ENCODE measurements around the gene ESPNL.
"Not testable (repeated sequence)": the region's sequence is repeated elsewhere in the genome, so short reads cannot be mapped to it uniquely, and the experiment has no call there.

The ESPNL gene

DNA sequence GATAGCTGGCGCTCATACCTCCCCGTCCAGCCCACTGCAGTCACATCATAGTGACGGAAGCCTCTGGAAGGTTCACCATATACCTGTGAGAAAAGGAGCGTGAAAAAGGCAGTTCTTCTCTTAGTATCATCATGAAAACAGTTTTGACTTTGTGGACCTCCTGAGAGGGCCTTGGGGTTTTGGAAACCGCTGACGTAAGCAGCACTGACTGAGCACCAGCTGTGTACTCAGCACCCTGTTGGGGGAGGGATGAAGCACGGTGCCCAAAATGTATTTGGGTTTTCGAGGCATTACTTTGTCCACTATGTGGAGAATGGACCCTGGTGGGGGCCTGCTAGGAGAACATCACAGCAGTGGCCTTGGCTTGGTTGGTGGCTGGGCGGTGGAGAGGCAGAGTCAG lies 33.9 kb upstream of the ESPNL start:
- H3K4me1 Mint-ChIP-seq, result peaks cover 83% of the 10 kb centered on the region
- ATAC-seq, result no peak

GRCh38 chr2:238066718-238067117 lies 33.4 kb upstream of the ESPNL start:
- peak; percentile 73 for ATAC-seq
- Mint-ChIP-seq H3K9me3 (peaks cover 17 to 23% of the 10 kb centered on the region in 2 donors), H3K27ac (peak overlapping the region; percentile 10 to 89), H3K4me1 (peaks cover 82% of the 10 kb centered on the region), H3K4me3 (peak overlapping the region; percentile 23 to 24)
- DNase-seq, result peak; percentile 15 to 62
- not testable (repeated sequence) for H3K27me3 Mint-ChIP-seq

More for the DNA sequence above, 33.9 kb upstream of the ESPNL start:
- DNase-seq, result no peak
- Mint-ChIP-seq H3K4me3 (peak overlapping the region; percentile 23 to 24), H3K9me3 (peaks cover 17 to 23% of the 10 kb centered on the region in 2 donors), H3K27me3 (no peaks in the 10 kb centered on the region), H3K27ac (peak overlapping the region; percentile 49 to 89)

DNA sequence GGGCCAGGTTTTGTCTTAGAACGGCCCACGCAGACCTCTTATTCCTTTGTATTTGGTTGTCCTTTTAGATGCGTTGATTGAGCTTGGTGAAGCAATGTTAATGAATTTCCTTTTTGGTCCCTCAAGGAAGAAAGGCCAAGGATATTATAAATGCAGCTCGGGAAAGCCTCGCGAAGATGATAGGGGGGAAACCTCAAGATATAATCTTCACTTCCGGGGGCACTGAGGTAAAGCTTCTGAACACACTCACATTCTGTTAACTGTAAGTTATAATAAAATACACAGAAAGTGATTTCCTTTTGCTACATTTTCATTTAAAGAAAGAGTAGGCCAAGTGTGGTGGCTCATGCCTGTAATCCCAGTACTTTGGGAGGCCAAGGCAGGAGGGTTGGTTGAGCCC lies 32.2 kb upstream of the ESPNL start:
- H3K27me3 Mint-ChIP-seq, result no peaks in the 10 kb centered on the region
- H3K27ac Mint-ChIP-seq, result peak overlapping the region; percentile 74 to 91
- peaks cover 79% of the 10 kb centered on the region for H3K4me1 Mint-ChIP-seq
- H3K9me3 Mint-ChIP-seq, result peaks cover 21 to 23% of the 10 kb centered on the region in 2 donors
- no peak for ATAC-seq
- DNase-seq, result no peak
- H3K4me3 Mint-ChIP-seq, result peak overlapping the region; percentile 13 to 63

DNA sequence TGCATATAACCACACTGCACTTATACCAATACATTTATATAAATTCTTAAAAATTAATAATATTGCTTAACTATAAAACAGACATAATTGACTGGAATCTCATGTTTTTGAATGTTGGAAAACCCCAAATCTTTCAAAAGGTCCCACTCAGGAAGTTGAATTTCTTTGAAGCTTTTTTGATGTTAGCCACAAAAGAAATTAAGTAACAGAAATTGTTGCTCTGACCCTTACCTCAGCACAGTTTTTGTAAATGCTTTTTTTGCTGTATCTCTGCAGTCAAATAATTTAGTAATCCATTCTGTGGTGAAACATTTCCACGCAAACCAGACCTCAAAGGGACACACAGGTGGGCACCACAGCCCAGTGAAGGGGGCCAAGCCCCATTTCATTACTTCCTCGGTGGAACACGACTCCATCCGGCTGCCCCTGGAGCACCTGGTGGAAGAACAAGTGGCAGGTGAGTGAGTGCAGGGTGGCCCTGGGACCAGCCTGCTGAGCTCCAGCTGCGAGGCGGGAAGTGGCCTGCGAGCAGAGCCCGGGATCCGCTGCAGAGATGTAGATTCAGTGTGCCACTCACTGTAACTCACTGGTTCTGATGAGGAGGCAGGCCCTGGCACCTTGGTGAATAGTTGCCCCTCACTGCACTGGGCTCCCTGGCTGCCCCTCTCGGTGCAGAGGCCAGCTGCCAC lies 31.0 kb upstream of the ESPNL start:
- Mint-ChIP-seq H3K4me3 (peak overlapping the region; percentile 68 to 85), H3K9me3 (peaks cover 23% of the 10 kb centered on the region in 2 donors), H3K27ac (peak overlapping the region; percentile 12 to 71), H3K4me1 (peaks cover 67% of the 10 kb centered on the region), H3K27me3 (no peaks in the 10 kb centered on the region)
- ATAC-seq (peak; percentile 64), DNase-seq (peak in 1 of 2 donors; percentile 6)

DNA sequence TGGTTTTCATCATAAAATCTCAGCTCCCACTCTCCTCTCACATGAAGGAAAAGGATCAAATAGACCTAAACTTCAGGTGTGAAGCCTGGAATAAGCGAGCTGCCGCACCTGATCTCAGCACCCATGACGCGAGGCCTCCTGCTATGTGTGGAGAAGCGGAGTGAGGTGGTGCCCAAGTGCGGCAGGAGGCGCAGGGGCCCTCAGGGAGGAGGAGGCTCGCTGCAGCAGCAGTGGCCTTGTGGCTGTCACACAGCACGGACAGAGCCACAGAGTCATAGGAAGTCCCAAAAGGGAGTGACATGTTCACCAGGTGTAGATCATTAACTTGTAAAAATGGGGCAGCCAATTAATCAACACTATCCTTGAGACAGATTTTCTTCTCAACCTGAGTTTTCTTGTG lies 30.3 kb upstream of the ESPNL start:
- Mint-ChIP-seq H3K9me3 (peaks cover 23% of the 10 kb centered on the region in 2 donors), H3K4me3 (peak overlapping the region; percentile 11 to 85), H3K27me3 (no peaks in the 10 kb centered on the region), H3K27ac (peak overlapping the region; percentile 12 to 71), H3K4me1 (peaks cover 61% of the 10 kb centered on the region)
- DNase-seq (no peak), ATAC-seq (no peak)

- Mint-ChIP-seq H3K27ac (no peak overlapping the region), H3K27me3 (no peaks in the 10 kb centered on the region), H3K4me3 (no peak overlapping the region), H3K9me3 (peaks cover 0 to 6% of the 10 kb centered on the region in 2 donors), H3K4me1 (peaks cover 48% of the 10 kb centered on the region)
- DNase-seq, result no peak
- ATAC-seq, result no peak
Observed at GRCh38 chr2:238075397-238075796, 24.7 kb upstream of the ESPNL start.

DNA sequence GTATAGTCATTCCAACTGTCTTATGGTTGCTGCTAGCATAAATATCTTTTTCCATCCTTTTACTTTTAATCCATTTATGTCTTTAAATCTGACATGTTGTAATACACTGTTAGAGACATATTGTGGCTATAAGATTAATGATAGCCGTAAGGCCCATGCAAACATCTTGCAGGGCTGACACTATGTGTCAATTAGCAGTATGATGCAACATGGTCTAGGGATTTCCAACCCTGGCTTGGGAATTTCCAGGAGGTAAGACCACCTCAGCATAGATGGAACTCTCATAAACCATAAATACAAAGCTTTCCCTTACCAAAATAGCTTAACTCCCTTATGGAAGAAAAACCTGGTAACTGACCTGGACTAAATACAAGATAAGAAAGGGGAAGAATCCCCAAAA lies 22.8 kb upstream of the ESPNL start:
- H3K27ac Mint-ChIP-seq, result peak overlapping the region; percentile 67 to 85
- DNase-seq (no peak), ATAC-seq (no peak)
- peaks cover 39% of the 10 kb centered on the region for H3K4me1 Mint-ChIP-seq
- no peak overlapping the region for H3K4me3 Mint-ChIP-seq
- no peaks in the 10 kb centered on the region for H3K27me3 Mint-ChIP-seq
- H3K9me3 Mint-ChIP-seq, result peaks cover 0 to 6% of the 10 kb centered on the region in 2 donors

- Mint-ChIP-seq H3K4me3 (no peak overlapping the region), H3K27ac (no peak overlapping the region), H3K4me1 (peaks cover 33% of the 10 kb centered on the region), H3K27me3 (no peaks in the 10 kb centered on the region), H3K9me3 (no peaks in the 10 kb centered on the region)
- no peak for DNase-seq
- ATAC-seq, result no peak
Observed at GRCh38 chr2:238079874-238080327, 20.2 kb upstream of the ESPNL start.

DNA sequence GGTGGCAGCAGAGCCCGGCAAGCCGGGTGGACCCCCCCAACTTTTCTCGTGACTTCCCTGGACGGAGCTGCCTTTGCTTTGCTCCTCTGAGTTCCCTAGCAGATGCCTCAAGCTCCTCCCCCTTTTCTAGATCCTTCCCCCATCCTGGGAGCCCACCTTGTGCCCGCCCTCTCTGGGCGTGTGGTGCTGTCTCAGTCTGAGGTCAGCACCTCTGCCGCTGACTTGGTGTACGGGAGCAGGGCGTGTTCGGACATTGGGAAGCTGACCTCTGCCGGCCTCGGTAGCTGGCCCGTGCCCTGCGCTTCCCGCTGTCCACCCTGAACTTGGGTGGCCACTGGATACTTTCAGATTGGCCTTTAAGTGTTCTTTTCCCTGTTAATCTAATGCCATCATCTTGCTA lies 19.6 kb upstream of the ESPNL start:
- no peak for DNase-seq
- Mint-ChIP-seq H3K4me3 (no peak overlapping the region), H3K9me3 (no peaks in the 10 kb centered on the region), H3K4me1 (peaks cover 27% of the 10 kb centered on the region), H3K27ac (peak overlapping the region in 1 of 2 donors; percentile 66), H3K27me3 (no peaks in the 10 kb centered on the region)
- no peak for ATAC-seq

DNA sequence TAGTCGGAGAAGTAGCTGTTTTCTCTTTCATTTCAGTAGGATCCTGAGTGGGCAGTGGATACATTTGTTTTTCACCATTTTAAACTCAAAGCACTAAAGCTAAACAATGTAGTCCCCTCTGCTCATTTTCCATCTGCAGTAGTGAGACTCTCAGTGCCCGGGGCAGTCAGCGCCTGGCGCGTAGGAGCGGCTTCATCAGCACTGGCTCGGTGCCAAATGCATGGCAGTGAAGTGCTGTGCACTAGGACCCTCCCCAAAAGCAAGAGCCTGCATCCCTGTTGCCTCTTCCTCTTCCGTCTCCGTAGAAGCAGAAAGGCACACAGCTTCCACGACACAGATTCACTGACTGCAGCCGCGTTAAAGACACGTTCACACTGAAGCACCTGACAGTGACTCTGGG lies 19.0 kb upstream of the ESPNL start:
- H3K4me1 Mint-ChIP-seq, result peaks cover 21% of the 10 kb centered on the region

GRCh38 chr2:238081561-238081960 lies 18.6 kb upstream of the ESPNL start:
- Mint-ChIP-seq H3K27ac (no peak overlapping the region), H3K4me3 (no peak overlapping the region), H3K4me1 (peaks cover 17% of the 10 kb centered on the region), H3K27me3 (no peaks in the 10 kb centered on the region), H3K9me3 (no peaks in the 10 kb centered on the region)
- ATAC-seq (no peak), DNase-seq (no peak)

More for the DNA sequence above, 19.0 kb upstream of the ESPNL start:
- DNase-seq (no peak), ATAC-seq (no peak)
- no peak overlapping the region for H3K4me3 Mint-ChIP-seq
- no peaks in the 10 kb centered on the region for H3K9me3 Mint-ChIP-seq
- H3K27me3 Mint-ChIP-seq, result no peaks in the 10 kb centered on the region
- H3K27ac Mint-ChIP-seq, result peak overlapping the region in 1 of 2 donors; percentile 66

DNA sequence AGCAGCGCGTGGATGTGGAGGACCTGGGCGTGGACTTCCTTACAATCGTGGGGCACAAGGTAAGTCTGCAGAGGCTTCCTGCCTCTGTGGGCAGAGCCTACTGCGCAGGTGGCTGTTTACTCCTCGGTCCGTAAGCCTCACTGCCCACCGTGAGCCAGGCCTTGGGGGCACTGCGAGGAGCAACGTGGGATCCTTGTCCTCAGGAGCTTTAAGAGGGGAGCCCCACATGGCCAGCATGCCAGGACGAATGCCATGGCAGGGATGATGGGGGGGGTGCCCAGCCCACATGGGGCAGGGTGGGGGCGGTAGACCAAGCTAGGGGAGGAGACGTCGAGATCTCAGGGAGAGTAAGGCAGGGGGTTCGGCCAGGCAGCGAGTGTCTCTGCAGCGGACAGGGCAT lies 18.0 kb upstream of the ESPNL start:
- H3K27ac Mint-ChIP-seq, result no peak overlapping the region
- H3K4me1 Mint-ChIP-seq, result peaks cover 11% of the 10 kb centered on the region
- DNase-seq (no peak), ATAC-seq (no peak)
- H3K9me3 Mint-ChIP-seq, result no peaks in the 10 kb centered on the region
- no peak overlapping the region for H3K4me3 Mint-ChIP-seq
- H3K27me3 Mint-ChIP-seq, result no peaks in the 10 kb centered on the region

- no peak overlapping the region for H3K4me3 Mint-ChIP-seq
- H3K9me3 Mint-ChIP-seq, result no peaks in the 10 kb centered on the region
- peaks cover 4% of the 10 kb centered on the region for H3K4me1 Mint-ChIP-seq
- H3K27me3 Mint-ChIP-seq, result no peaks in the 10 kb centered on the region
- ATAC-seq (no peak), DNase-seq (no peak)
- no peak overlapping the region for H3K27ac Mint-ChIP-seq
Observed at GRCh38 chr2:238082827-238083226, 17.3 kb upstream of the ESPNL start.

- Mint-ChIP-seq H3K27me3 (no peaks in the 10 kb centered on the region), H3K9me3 (no peaks in the 10 kb centered on the region), H3K27ac (peak overlapping the region in 1 of 2 donors; percentile 12), H3K4me1 (no peaks in the 10 kb centered on the region), H3K4me3 (no peak overlapping the region)
- ATAC-seq (no peak), DNase-seq (no peak)
Observed at GRCh38 chr2:238083919-238084318, 16.2 kb upstream of the ESPNL start.

DNA sequence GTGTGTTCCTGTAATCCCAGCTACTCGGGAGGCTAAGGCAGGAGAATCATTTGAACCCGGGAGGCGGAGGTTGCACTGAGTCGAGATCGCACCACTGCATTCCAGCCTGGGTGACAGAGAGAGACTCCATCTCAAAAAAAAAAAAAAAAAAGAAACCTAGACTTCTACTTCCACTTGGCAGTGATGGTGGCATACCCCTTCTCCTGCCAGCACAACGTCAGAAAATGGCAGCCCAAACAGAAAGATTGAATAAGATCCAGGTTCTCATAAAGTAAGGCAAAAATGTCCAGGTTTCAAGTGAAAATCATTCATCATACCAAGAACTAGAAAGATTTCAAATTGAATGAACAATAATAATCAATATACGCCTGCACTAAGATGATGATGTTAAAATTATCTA lies 15.4 kb upstream of the ESPNL start:
- Mint-ChIP-seq H3K4me1 (no peaks in the 10 kb centered on the region), H3K27me3 (no peaks in the 10 kb centered on the region), H3K9me3 (no peaks in the 10 kb centered on the region), H3K27ac (no peak overlapping the region), H3K4me3 (no peak overlapping the region)
- ATAC-seq, result no peak
- DNase-seq, result no peak

GRCh38 chr2:238085899-238086298 lies 14.2 kb upstream of the ESPNL start:
- Mint-ChIP-seq H3K27ac (no peak overlapping the region), H3K27me3 (no peaks in the 10 kb centered on the region)

DNA sequence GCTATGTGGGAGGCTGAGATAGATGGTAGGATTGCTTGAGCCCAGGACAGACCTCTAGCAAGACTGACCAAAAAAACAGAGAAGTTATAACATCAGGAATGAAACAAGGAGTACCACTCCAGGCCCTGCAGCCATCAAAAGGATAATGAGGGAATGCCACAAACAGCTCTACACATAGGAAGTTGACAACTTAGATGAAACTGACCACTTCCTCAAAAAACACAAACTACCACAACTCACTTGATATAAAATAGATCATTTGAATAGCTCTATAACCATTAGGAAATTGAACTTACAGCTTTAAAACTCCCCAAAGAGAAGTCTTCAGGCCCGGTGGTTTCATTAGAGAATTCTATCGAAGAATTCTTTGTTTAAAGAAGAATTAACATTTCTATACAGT lies 12.9 kb upstream of the ESPNL start:
- ATAC-seq (no peak), DNase-seq (no peak)
- Mint-ChIP-seq H3K27me3 (no peaks in the 10 kb centered on the region), H3K4me1 (no peaks in the 10 kb centered on the region), H3K27ac (no peak overlapping the region), H3K9me3 (no peaks in the 10 kb centered on the region), H3K4me3 (no peak overlapping the region)

More at GRCh38 chr2:238085899-238086298, 14.2 kb upstream of the ESPNL start:
- no peak for DNase-seq
- Mint-ChIP-seq H3K4me1 (no peaks in the 10 kb centered on the region), H3K9me3 (no peaks in the 10 kb centered on the region), H3K4me3 (no peak overlapping the region)
- no peak for ATAC-seq
